Measurements from ENCODE around the gene NDUFB5.
"Not testable (repeated sequence)": the region's sequence is repeated elsewhere in the genome, so short reads cannot be mapped to it uniquely, and the experiment has no call there.

Gene NDUFB5

DNA sequence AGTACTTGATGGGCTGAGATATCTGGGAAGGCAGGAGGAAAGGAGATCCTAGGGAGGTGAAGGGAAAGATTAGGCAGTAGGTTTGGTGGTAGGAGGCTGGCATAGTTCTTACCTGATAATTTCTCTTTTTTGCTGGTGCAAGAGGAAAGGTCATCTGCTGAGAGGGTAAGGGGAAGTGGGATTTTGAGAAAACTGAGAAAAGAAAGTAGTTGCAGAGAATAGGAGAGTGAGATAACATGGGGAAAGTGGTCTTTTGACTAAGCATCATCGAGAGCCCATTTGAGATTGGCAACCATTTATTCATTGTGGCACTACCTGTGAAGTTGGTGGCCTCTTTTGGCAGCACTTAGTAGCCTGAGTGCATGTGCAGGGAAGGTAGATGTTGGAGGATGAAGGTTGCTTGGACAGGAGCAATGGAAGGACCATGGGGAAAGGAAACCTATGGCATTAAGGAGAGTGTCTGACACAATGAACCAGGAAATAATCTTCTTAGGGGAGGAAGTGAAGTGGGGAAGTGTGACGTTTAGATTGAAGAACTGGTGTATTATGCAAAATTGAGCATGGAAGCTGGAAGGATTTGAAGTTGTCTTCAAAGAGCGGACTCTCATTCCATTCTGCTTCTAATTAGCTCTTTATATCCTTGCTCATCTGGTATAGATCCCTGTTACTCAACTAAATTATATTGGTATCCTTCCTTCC lies 26.3 kb downstream of the NDUFB5 start:
- no peak for DNase-seq (ENCODE audit: low read depth in 2 of 2)

GRCh38 chr3:179640469-179640868 lies 35.9 kb downstream of the NDUFB5 start:
- no peak for DNase-seq (ENCODE audit: low read depth in 2 of 2)

GRCh38 chr3:179642871-179643270 lies 38.3 kb downstream of the NDUFB5 start:
- no peak for DNase-seq (ENCODE audit: low read depth in 2 of 2)

DNA sequence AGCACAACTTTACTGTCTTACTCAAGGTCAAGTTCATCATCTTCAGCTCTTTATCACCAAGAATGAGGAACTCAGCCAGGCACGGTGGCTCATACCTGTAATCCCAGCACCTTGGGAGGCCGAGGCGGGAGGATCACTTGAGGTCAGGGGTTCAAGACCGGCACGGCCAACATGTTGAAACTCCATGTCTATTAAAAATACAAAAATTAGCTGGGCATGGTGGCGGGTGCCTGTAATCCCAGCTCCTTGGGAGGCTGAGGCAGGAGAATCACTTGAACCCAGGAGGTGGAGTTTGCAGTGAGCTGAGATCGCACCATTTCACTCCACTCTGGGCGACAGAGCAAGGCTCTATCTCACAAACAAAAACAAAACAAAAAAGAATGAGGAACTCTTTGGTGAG lies 39.2 kb downstream of the NDUFB5 start:
- not testable (repeated sequence) for DNase-seq (ENCODE audit: low read depth in 2 of 2)

GRCh38 chr3:179646177-179646576 lies 41.6 kb downstream of the NDUFB5 start:
- no peak for DNase-seq (ENCODE audit: low read depth in 2 of 2)

DNA sequence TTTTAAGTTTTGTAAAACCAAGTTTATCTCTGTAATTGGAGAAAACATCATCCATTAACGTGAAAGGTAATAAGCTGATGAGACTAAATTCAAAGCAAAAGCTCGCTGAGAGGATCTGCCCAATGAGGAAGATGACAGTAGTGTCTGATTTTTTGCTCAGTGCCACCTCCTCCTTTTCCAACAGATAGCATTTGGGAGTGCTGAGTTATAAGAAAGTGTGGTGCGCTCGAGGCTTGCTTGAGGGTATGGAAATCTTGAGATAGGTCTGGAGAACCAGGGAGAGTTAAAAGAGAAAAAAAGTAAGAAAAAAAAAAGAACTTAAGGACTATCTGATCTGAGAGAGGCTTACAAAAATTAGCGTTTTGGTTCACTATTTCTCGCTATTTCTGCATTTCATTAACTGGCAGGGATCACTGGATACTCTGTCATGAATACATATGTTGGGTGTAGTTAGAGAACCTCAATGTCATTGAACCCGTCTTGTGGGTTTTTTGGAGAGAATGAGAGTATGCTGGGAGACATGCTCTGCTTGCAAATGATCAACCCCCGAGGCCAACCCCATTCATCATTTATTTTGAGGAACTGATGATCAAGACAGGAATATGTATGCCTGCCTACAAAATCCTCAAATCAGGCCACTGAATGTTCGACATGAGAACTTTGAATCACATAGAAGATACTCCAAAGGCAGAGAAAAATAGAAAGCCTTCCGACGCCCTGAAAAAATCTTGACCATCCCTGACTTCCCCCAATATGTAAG lies 47.3 kb downstream of the NDUFB5 start:
- DNase-seq (ENCODE audit: low read depth in 2 of 2), result no peak

DNA sequence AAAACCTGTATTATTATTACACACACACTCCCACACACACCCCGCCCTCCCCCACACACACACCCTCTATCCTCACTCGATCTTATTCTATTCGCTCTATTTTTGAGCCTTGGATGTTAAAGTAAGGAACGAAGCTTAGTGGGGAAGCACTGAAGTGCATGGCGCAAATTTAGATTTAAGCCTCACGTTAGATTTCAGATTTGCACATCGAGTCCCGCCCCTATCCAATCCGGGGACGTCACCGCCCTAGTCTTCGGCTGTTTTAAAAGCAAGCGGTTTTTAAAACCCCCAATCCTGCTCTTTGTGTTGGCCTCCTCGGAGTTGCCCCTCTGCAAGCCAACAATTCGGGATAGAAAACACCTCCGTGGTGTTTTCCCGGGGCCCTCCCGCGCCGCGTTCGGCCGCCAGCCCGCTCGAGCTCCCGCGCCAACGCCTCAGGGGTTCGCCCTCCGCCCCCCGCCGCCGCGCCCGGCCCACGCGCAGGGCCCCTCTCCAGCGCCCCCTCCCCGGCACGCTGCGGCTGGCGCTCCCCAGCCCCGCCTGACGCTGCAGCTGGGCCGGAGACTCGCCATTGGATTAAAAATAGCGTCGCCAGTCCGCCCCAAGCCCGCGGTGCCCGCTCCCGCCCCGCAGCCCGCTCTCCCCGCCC lies 48.0 kb downstream of the NDUFB5 start, which contains the start of gene USP13:
USP13 (plus strand) TSS at position 594 of the 649 bp plus-strand sequence. CDS start 186 bp downstream, outside the sequence.
- peak; percentile 28 for DNase-seq (ENCODE audit: low read depth in 2 of 2)

- peak; percentile 40 to 44 for DNase-seq (ENCODE audit: low read depth in 2 of 2)
Observed at GRCh38 chr3:179653096-179653797, 48.7 kb downstream of the NDUFB5 start.

- no peak for DNase-seq (ENCODE audit: low read depth in 2 of 2)
Observed at GRCh38 chr3:179655236-179655635, 50.6 kb downstream of the NDUFB5 start.

- no peak for DNase-seq (ENCODE audit: low read depth in 2 of 2)
Observed at GRCh38 chr3:179658606-179659005, 54.0 kb downstream of the NDUFB5 start.

- no peak for DNase-seq (ENCODE audit: low read depth in 2 of 2)
Observed at GRCh38 chr3:179660872-179661271, 56.3 kb downstream of the NDUFB5 start.

DNA sequence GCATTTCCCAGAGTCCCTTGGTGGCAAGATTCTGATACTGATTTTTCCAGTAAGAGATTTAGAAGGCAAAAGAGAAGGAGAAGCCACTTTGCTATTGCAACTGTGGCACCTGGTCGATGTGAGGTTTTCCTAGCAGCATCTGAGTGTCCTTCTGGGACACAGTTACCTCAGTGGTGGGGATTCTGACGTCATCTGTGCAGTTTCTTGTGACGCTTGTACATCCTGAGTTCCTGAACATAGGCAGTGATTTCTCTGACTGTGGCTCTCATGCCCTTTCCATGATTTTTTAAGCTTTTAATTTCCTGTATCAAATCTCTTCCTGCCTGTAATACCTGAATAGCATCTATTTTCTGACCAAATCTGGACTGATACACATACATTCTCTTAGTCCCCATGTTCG lies 57.2 kb downstream of the NDUFB5 start:
- DNase-seq (ENCODE audit: low read depth in 2 of 2), result no peak

GRCh38 chr3:179663093-179663492 lies 58.5 kb downstream of the NDUFB5 start:
- DNase-seq (ENCODE audit: low read depth in 2 of 2), result no peak

DNA sequence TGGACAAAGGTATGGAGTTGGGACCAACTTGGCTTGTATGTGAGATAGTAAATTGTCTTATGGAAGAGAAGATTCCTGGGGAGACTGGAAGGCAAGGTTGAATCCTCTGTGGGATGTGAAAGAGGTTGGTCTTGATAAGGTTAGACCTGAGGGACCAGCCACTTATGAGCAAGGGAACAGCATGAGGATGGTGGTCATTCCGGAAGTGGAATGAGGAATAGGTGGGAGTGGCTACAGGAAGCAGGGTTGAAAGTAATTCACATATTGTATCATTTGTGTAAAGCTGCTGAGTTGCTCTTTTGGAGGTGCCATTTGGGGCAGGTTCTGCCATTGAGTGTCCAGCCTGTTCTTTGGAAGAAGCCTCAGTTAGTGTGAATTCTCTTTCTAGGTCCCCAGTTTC lies 61.4 kb downstream of the NDUFB5 start:
- no peak for DNase-seq (ENCODE audit: low read depth in 2 of 2)

- no peak for DNase-seq (ENCODE audit: low read depth in 2 of 2)
Observed at GRCh38 chr3:179666436-179667035, 61.9 kb downstream of the NDUFB5 start.

DNA sequence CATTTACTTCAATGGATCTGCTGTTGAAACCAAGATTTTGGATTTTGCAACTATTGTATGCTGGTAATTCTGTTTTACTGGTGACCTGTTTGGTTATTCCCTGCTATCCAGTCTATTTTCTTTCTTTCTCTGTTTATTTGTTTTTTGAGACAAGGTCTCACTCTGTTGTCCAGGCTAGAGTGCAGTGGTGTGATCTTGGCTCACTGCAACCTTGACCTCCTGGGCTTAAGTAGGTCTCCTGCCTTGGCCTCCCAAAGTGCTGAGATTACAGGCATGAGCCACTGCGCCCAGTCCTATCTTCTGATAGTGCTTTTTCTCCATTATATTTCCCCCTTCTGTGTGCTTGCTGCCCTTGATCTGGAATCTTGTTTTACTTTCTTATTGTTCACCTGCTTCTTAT lies 63.8 kb downstream of the NDUFB5 start:
- DNase-seq (ENCODE audit: low read depth in 2 of 2), result no peak

GRCh38 chr3:179670311-179670710 lies 65.7 kb downstream of the NDUFB5 start:
- no peak for DNase-seq (ENCODE audit: low read depth in 2 of 2)

DNA sequence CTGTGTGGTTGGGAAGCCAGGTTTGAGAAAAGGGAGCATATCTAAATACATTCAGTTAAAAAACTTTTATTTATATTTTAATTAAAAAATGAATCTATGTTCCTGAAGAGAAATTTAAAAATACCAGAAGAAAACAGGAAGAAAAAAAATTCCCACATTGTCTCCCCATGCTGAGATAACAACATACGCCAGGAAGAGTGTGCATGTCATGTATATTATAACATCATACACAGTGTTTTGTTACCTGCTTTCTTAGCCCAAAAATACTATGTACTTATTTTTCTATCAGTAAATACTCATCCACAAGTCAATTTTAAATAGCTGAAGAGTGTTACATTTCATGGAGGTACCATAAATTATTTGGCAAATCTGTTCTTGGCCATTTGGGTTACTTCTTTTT lies 66.7 kb downstream of the NDUFB5 start:
- no peak for DNase-seq (ENCODE audit: low read depth in 2 of 2)

- DNase-seq (ENCODE audit: low read depth in 2 of 2), result no peak
Observed at GRCh38 chr3:179671747-179672242, 67.2 kb downstream of the NDUFB5 start.

DNA sequence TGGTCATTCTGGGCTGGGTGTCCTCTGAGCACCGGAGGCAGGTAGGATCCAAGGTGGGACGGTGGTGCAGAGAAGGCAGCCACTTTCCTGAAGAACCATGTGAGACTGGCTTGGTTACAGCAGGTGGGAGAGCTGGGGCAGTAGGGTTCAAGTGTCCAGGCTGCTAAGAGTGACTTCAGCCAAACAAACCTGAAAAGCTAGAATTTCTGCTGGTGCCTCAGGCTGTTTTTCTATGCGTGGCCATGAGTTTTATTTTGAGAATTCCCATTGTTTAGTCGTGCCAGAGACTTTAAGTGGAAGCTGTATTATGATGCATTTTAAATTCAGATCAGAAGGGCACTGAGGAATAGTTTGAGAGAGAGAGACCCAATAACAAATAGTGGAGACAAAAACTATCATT lies 68.3 kb downstream of the NDUFB5 start:
- DNase-seq (ENCODE audit: low read depth in 2 of 2), result no peak

DNA sequence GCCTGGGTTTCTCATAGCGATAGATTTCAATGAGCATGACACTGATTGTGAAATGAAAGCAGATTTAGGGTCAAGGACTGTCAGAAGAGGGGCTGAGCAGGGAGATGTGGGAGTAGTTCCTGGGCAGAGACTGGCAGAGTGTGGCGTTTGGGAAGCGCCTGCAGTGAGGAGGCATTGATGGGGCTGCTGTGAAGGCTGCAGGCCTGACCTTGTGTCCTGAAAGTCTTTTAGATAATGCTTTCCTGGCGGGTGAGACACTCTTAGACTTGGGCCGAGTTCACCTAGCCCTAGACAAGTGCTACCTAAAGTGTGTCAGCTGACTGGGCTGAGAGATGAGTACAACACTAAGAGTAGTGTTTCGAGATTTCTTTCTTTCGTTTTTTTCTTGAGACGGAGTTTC lies 68.9 kb downstream of the NDUFB5 start:
- no peak for DNase-seq (ENCODE audit: low read depth in 2 of 2)

DNA sequence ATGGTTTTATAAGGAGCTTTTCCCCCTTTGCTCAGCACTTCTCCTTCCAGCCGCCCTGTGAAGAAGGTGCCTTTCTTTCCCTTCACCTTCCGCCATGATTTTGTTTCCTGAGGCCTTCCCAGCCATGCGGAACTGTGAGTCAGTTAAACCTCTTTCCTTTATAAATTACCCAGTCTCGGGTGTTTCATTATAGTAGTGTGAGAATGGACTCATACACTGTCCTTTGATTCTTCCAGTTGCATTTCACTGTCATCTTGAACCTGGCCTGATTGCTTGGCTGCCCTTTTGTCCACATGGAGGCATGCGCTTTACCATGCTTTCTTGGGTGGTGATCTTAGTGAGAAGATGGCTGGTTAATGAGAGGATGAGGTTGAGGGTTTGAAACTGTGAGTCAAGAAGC lies 71.5 kb downstream of the NDUFB5 start:
- no peak for DNase-seq (ENCODE audit: low read depth in 2 of 2)

Measured in activated CD4-positive, alpha-beta T cell treated with anti-CD3 and anti-CD28 coated beads for 24 hours (primary cell).